ENCODE data around the gene HSPA1L. TPM values are rescaled to one million over a fixed set of nuclear protein-coding genes. Genes with fewer than 3 reads are reported as not detected.

The HSPA1L gene
- total and polyA plus RNA-seq, 2 donors (not counting 3 experiments of a cell fraction or from before 2014, with no cell fraction given): 0.32 to 0.77 TPM

- intact Hi-C loops (cut with micrococcal nuclease): loop anchor here (1.0 kb wide), 1 partner anchor 61 kb away; no protein-coding TSS in a partner anchor
- no peak overlapping the region for H2AFZ ChIP-seq (ENCODE audit: low read depth, low read length)
- DNase-seq (ENCODE audit: low read depth, low spot score) (peak; percentile 61), FAIRE-seq (peak; percentile 60)
- peaks cover 15% of the 10 kb centered on the region for H3K4me1 ChIP-seq (ENCODE audit: control insufficient read depth, extremely low read depth, insufficient read depth, low read length)
- ChIA-PET POLR2A (interaction anchor here (0.6 to 1.6 kb wide), 3 partner anchors 23 to 36 kb away, joined by 3 to 4 read pairs (median 4); partner anchors contain the start of genes HSPA1A, HSPA1B and HSPA1L), CTCF (interaction anchor here (0.6 to 4.8 kb wide), 29 partner anchors 8 to 152 kb away, joined by 3 to 61 read pairs (median 3); partner anchors contain the start of genes DDAH2, GPANK1, HSPA1A and HSPA1B)
- H3K36me3 ChIP-seq (ENCODE audit: control insufficient read depth in 2 of 2, extremely low read depth in 1 of 2, insufficient read depth in 2 of 2, low read length in 2 of 2): peaks cover 0 to 7% of the 10 kb centered on the region in 2 experiments
- H3K27ac ChIP-seq (ENCODE audit: insufficient read depth, low read depth, low read length): no peak overlapping the region
- no peaks in the 10 kb centered on the region for H4K20me1 ChIP-seq (replicated peaks; ENCODE audit: control insufficient read depth, extremely low read depth, insufficient read depth, low read length)
- H3K9me1 ChIP-seq (replicated peaks; ENCODE audit: control insufficient read depth, extremely low read depth, insufficient read depth, low read length): no peaks in the 10 kb centered on the region
- H3K9me3 ChIP-seq (replicated peaks; ENCODE audit: control insufficient read depth, insufficient read depth, low read length): no peaks in the 10 kb centered on the region
- no peak for TF ChIP-seq POLR2A (IDR thresholded peaks at IDR 0.05; ENCODE audit: low read depth, low read length)
- TF ChIP-seq, protein P1, sequence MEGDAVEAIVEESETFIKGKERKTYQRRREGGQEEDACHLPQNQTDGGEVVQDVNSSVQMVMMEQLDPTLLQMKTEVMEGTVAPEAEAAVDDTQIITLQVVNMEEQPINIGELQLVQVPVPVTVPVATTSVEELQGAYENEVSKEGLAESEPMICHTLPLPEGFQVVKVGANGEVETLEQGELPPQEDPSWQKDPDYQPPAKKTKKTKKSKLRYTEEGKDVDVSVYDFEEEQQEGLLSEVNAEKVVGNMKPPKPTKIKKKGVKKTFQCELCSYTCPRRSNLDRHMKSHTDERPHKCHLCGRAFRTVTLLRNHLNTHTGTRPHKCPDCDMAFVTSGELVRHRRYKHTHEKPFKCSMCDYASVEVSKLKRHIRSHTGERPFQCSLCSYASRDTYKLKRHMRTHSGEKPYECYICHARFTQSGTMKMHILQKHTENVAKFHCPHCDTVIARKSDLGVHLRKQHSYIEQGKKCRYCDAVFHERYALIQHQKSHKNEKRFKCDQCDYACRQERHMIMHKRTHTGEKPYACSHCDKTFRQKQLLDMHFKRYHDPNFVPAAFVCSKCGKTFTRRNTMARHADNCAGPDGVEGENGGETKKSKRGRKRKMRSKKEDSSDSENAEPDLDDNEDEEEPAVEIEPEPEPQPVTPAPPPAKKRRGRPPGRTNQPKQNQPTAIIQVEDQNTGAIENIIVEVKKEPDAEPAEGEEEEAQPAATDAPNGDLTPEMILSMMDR (IDR thresholded peaks at IDR 0.05; ENCODE audit: extremely low read depth in 1 of 2, insufficient read depth in 1 of 2, low read depth in 1 of 2, low read length in 2 of 2): peak; percentile 61 to 75
- H3K27me3 ChIP-seq (ENCODE audit: control insufficient read depth in 2 of 2, insufficient read depth in 2 of 2, low read length in 2 of 2): no peaks in the 10 kb centered on the region
- H3K4me3 ChIP-seq (replicated peaks in 1 of 3; ENCODE audit: insufficient read depth in 1 of 3, low read depth in 1 of 3, low read length in 3 of 3): no peak overlapping the region
- dilution Hi-C loops (cut with MboI; ENCODE audit: extremely low pct_ligation_motif_present, low sequenced_read_pairs): no loop called here
- no peak overlapping the region for H3K4me2 ChIP-seq (ENCODE audit: insufficient read depth, low read length)
- no TSS peak for BruUV-seq (replicated peaks)
- no peak overlapping the region for H3K9ac ChIP-seq (replicated peaks; ENCODE audit: extremely low read depth, insufficient read depth, low read length)
- H3K79me2 ChIP-seq (ENCODE audit: control insufficient read depth, insufficient read depth, low read length): peaks cover 21% of the 10 kb centered on the region
These were observed 23.6 kb downstream of the HSPA1L start for GRCh38 chr6:31791324-31792089.

- H3K27ac ChIP-seq (ENCODE audit: insufficient read depth, low read depth, low read length): no peak overlapping the region
- no peaks in the 10 kb centered on the region for H3K4me1 ChIP-seq (ENCODE audit: control insufficient read depth, extremely low read depth, insufficient read depth, low read length)
- peaks cover 8 to 32% of the 10 kb centered on the region in 2 experiments for H3K36me3 ChIP-seq (ENCODE audit: control insufficient read depth in 2 of 2, extremely low read depth in 1 of 2, insufficient read depth in 2 of 2, low read length in 2 of 2)
- H4K20me1 ChIP-seq (replicated peaks; ENCODE audit: control insufficient read depth, extremely low read depth, insufficient read depth, low read length): no peaks in the 10 kb centered on the region
- ChIA-PET POLR2A (no interaction called here), CTCF (interaction anchor here (1.3 to 1.8 kb wide), 2 partner anchors 16 to 56 kb away, joined by 3 to 7 read pairs; partner anchors contain the start of gene DDAH2)
- H3K9me3 ChIP-seq (replicated peaks; ENCODE audit: control insufficient read depth, insufficient read depth, low read length): no peaks in the 10 kb centered on the region
- no peak overlapping the region for H3K9ac ChIP-seq (replicated peaks; ENCODE audit: extremely low read depth, insufficient read depth, low read length)
- no peaks in the 10 kb centered on the region for H3K27me3 ChIP-seq (ENCODE audit: control insufficient read depth in 2 of 2, insufficient read depth in 2 of 2, low read length in 2 of 2)
- TF ChIP-seq MYC (IDR thresholded peaks at IDR 0.05; ENCODE audit: low read depth, low read length): no peak
- TF ChIP-seq, protein P2, sequence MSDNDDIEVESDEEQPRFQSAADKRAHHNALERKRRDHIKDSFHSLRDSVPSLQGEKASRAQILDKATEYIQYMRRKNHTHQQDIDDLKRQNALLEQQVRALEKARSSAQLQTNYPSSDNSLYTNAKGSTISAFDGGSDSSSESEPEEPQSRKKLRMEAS (IDR thresholded peaks at IDR 0.05; ENCODE audit: insufficient read depth, insufficient read length): no peak
- TF ChIP-seq, protein P1 (IDR thresholded peaks at IDR 0.05; ENCODE audit: extremely low read depth in 1 of 2, insufficient read depth in 1 of 2, low read depth in 1 of 2, low read length in 2 of 2): no peak
- TF ChIP-seq GATA2 (IDR thresholded peaks at IDR 0.05; ENCODE audit: insufficient read depth, insufficient read length, low read depth, low read length): no peak
- TF ChIP-seq POLR2AphosphoS5 (IDR thresholded peaks at IDR 0.05; ENCODE audit: insufficient read depth, low read depth, low read length): no peak
- TF ChIP-seq POLR2A (IDR thresholded peaks at IDR 0.05; ENCODE audit: low read depth, low read length): no peak
- TF ChIP-seq JUN (IDR thresholded peaks at IDR 0.05; ENCODE audit: borderline replicate concordance, insufficient read depth, insufficient read length, low read depth): no peak
- no peak for TF ChIP-seq EZH2 (IDR thresholded peaks at IDR 0.05; ENCODE audit: borderline replicate concordance, low read depth, low read length, severe bottlenecking)
- no peak for TF ChIP-seq FOS (IDR thresholded peaks at IDR 0.05; ENCODE audit: borderline replicate concordance, insufficient read depth, low read length)
- no peaks in the 10 kb centered on the region for H3K9me1 ChIP-seq (replicated peaks; ENCODE audit: control insufficient read depth, extremely low read depth, insufficient read depth, low read length)
- no peak overlapping the region for H3K4me3 ChIP-seq (replicated peaks in 1 of 3; ENCODE audit: insufficient read depth in 1 of 3, low read depth in 1 of 3, low read length in 3 of 3)
- BruUV-seq (replicated peaks): no TSS peak
- intact Hi-C loops (cut with micrococcal nuclease) (no loop called here), dilution Hi-C loops (cut with MboI; ENCODE audit: extremely low pct_ligation_motif_present, low sequenced_read_pairs) (no loop called here)
- DNase-seq (ENCODE audit: low read depth, low spot score) (no peak), FAIRE-seq (no peak)
- H3K4me2 ChIP-seq (ENCODE audit: insufficient read depth, low read length): no peak overlapping the region
- H3K79me2 ChIP-seq (ENCODE audit: control insufficient read depth, insufficient read depth, low read length): peaks cover 3% of the 10 kb centered on the region
- H2AFZ ChIP-seq (ENCODE audit: low read depth, low read length): no peak overlapping the region
These were observed 29.6 kb downstream of the HSPA1L start for GRCh38 chr6:31785475-31785874.
